Common myeloid progenitor, CD34-positive (primary cell): ENCODE measurements around the gene PKN2.

Experiments
- CTCF ChIA-PET: fragments of 350-600 bp; sonication (Branson Sonifier 250); formaldehyde crosslinking; loops from one replicate; lab custom pipeline; 2021; ENCODE audit warnings: antibody characterized with exemption; lab: Charles Lee
- POLR2A ChIA-PET: fragments of 350-600 bp; sonication (Branson Sonifier 250); formaldehyde crosslinking; loops from one replicate; lab custom pipeline; 2021; ENCODE audit warnings: antibody characterized with exemption; lab: Charles Lee
- DNase-seq, 3 donors: peaks; one replicate each; pipeline versions ENCODE4 v3.0.0 to v3.0.0-alpha.2; 2013
- H3K27ac ChIP-seq, 2 experiments: 1 replicate in 1 of 2; 2 replicates in 1 of 2; pipeline ENCODE4 v1.7.0; 2013; ENCODE audit warnings: inconsistent platforms in 2 of 2, low read length in 2 of 2, mild to moderate bottlenecking in 2 of 2, low read depth in 1 of 2, moderate library complexity in 1 of 2; ENCODE audit not compliant: severe bottlenecking in 2 of 2, insufficient read depth in 1 of 2, poor library complexity in 1 of 2
- H3K27me3 ChIP-seq, 5 experiments: replicated peaks in 2 of 5; 1 replicate in 3 of 5; 2 replicates in 2 of 5; pipeline versions ENCODE4 v1.6.1 to v1.7.0; 2013; ENCODE audit warnings: low read length in 4 of 5, mild to moderate bottlenecking in 2 of 5, moderate library complexity in 2 of 5, inconsistent platforms in 1 of 5; ENCODE audit not compliant: insufficient read depth in 5 of 5, control insufficient read depth in 4 of 5
- H3K36me3 ChIP-seq, 4 experiments: 1 replicate in 2 of 4; 2 replicates in 2 of 4; pipeline versions ENCODE4 v1.6.1 to v1.7.0; 2013; ENCODE audit warnings: low read length in 3 of 4, control low read depth in 1 of 4, mild to moderate bottlenecking in 1 of 4; ENCODE audit not compliant: control insufficient read depth in 4 of 4, insufficient read depth in 4 of 4
- H3K4me1 ChIP-seq, 4 experiments: 1 replicate in 3 of 4; 2 replicates in 1 of 4; pipeline versions ENCODE4 v1.6.1 to v1.7.1; 2013; ENCODE audit warnings: low read length in 3 of 4, mild to moderate bottlenecking in 3 of 4, control low read depth in 1 of 4, inconsistent platforms in 1 of 4, moderate library complexity in 1 of 4; ENCODE audit not compliant: control insufficient read depth in 4 of 4, insufficient read depth in 4 of 4; ENCODE audit errors: control extremely low read depth in 1 of 4
- H3K4me3 ChIP-seq, 7 experiments: 1 replicate in 4 of 7; 2 replicates in 3 of 7; pipeline versions ENCODE4 v1.5.1 to v1.7.0; 2013; ENCODE audit warnings: mild to moderate bottlenecking in 7 of 7, low read length in 6 of 7, moderate library complexity in 6 of 7, inconsistent platforms in 2 of 7, low read depth in 2 of 7, control low read depth in 1 of 7; ENCODE audit not compliant: insufficient read depth in 4 of 7, control insufficient read depth in 1 of 7; ENCODE audit errors: extremely low read depth in 1 of 7
- H3K9me3 ChIP-seq, 5 experiments: 1 replicate in 4 of 5; 2 replicates in 1 of 5; pipeline versions ENCODE4 v1.6.1 to v1.7.1; 2013; ENCODE audit warnings: low read length in 4 of 5, mild to moderate bottlenecking in 2 of 5, inconsistent platforms in 1 of 5, low read depth in 1 of 5, moderate library complexity in 1 of 5; ENCODE audit not compliant: control insufficient read depth in 4 of 5, insufficient read depth in 2 of 5; ENCODE audit errors: control extremely low read depth in 1 of 5
- WGBS: methylation state at CpG from one replicate; pipeline ENCODE4 v1.1.5; 2013; ENCODE audit not compliant: insufficient coverage; 5-methylcytosine and 5-hydroxymethylcytosine counted together

The PKN2 gene

GRCh38 chr1:88695781-88696180 lies 11.7 kb downstream of the PKN2 start:
- peaks cover 4 to 18% (median 9%) of the 10 kb centered on the region in 4 experiments for H3K36me3 ChIP-seq
- POLR2A ChIA-PET: no interaction called here
- no peaks in the 10 kb centered on the region for H3K9me3 ChIP-seq
- 86% methylated on average over 1 of the region's 3 CpGs for WGBS
- no peak for DNase-seq
- CTCF ChIA-PET: interaction anchor here (1.2 to 1.6 kb wide), 2 partner anchors 11 to 12 kb away, joined by 5 to 8 read pairs; partner anchors contain the start of gene PKN2
- no peak overlapping the region for H3K27ac ChIP-seq
- no peak overlapping the region for H3K4me3 ChIP-seq
- H3K4me1 ChIP-seq: peaks cover 2 to 15% (median 8%) of the 10 kb centered on the region in 4 experiments
- no peaks in the 10 kb centered on the region for H3K27me3 ChIP-seq

GRCh38 chr1:88697503-88697902 lies 13.4 kb downstream of the PKN2 start:
- no peak overlapping the region for H3K27ac ChIP-seq
- ChIA-PET CTCF (interaction anchor here (1.1 to 2.3 kb wide), 3 partner anchors 9 to 41 kb away, joined by 3 to 15 read pairs (median 6); no protein-coding TSS in a partner anchor), POLR2A (interaction anchor here (1.6 kb wide), 1 partner anchor 12 kb away, joined by 5 read pairs; no protein-coding TSS in a partner anchor)
- no peak overlapping the region for H3K4me3 ChIP-seq
- H3K9me3 ChIP-seq: no peaks in the 10 kb centered on the region
- H3K27me3 ChIP-seq: no peaks in the 10 kb centered on the region
- H3K36me3 ChIP-seq: peaks cover 4 to 13% (median 8%) of the 10 kb centered on the region in 4 experiments
- no peak for DNase-seq
- peaks cover 6 to 26% (median 20%) of the 10 kb centered on the region in 4 experiments for H3K4me1 ChIP-seq

- H3K36me3 ChIP-seq: peaks cover 4 to 12% (median 8%) of the 10 kb centered on the region in 4 experiments
- no CpG with 5 or more reads among the region's 2 CpGs for WGBS
- ChIA-PET CTCF (interaction anchor here (1.1 to 2.3 kb wide), 3 partner anchors 10 to 41 kb away, joined by 3 to 15 read pairs (median 6); no protein-coding TSS in a partner anchor), POLR2A (interaction anchor here (1.6 kb wide), 1 partner anchor 13 kb away, joined by 5 read pairs; no protein-coding TSS in a partner anchor)
- no peak overlapping the region for H3K27ac ChIP-seq
- no peak overlapping the region for H3K4me3 ChIP-seq
- no peaks in the 10 kb centered on the region for H3K27me3 ChIP-seq
- DNase-seq: peak in 1 of 3 donors; percentile 22
- no peaks in the 10 kb centered on the region for H3K9me3 ChIP-seq
- peaks cover 6 to 28% (median 20%) of the 10 kb centered on the region in 4 experiments for H3K4me1 ChIP-seq
Measured at GRCh38 chr1:88698140-88698539, 14.1 kb downstream of the PKN2 start.

- Histone ChIP-seq H3K27me3 (no peaks in the 10 kb centered on the region), H3K36me3 (peaks cover 0 to 6% (median 4%) of the 10 kb centered on the region in 4 experiments), H3K9me3 (no peaks in the 10 kb centered on the region), H3K27ac (no peak overlapping the region), H3K4me3 (no peak overlapping the region), H3K4me1 (peaks cover 6 to 28% (median 20%) of the 10 kb centered on the region in 4 experiments)
- ChIA-PET CTCF (interaction anchor here (1.7 to 2.3 kb wide), 2 partner anchors 11 to 13 kb away, joined by 6 to 15 read pairs; no protein-coding TSS in a partner anchor), POLR2A (interaction anchor here (0.6 to 1.6 kb wide), 2 partner anchors 14 to 118 kb away, joined by 3 to 5 read pairs; no protein-coding TSS in a partner anchor)
- WGBS: no CpG with 5 or more reads among the region's 2 CpGs
- DNase-seq: peak in 2 of 3 donors; percentile 13 to 14
Measured at GRCh38 chr1:88698764-88699163, 14.7 kb downstream of the PKN2 start.

- Histone ChIP-seq H3K4me1 (peaks cover 6 to 28% (median 20%) of the 10 kb centered on the region in 4 experiments), H3K27ac (peak overlapping the region in 1 of 2 experiments; percentile 66), H3K36me3 (peaks cover 0 to 2% (median under 1%) of the 10 kb centered on the region in 4 experiments), H3K9me3 (no peaks in the 10 kb centered on the region), H3K27me3 (no peaks in the 10 kb centered on the region), H3K4me3 (no peak overlapping the region)
- ChIA-PET POLR2A (no interaction called here), CTCF (interaction anchor here (0.7 to 0.8 kb wide), 2 partner anchors 17 to 82 kb away, joined by 4 to 7 read pairs; partner anchors contain the start of gene PKN2)
- peak in 2 of 3 donors; percentile 19 to 41 for DNase-seq
- 92% methylated on average over 5 of the region's 5 CpGs for WGBS
Measured at GRCh38 chr1:88700425-88701013, 16.4 kb downstream of the PKN2 start.

GRCh38 chr1:88701275-88701674 lies 17.2 kb downstream of the PKN2 start:
- H3K9me3 ChIP-seq: peaks cover 0 to 2% (median 0%) of the 10 kb centered on the region in 5 experiments
- peaks cover 0 to 6% (median under 1%) of the 10 kb centered on the region in 4 experiments for H3K36me3 ChIP-seq
- peak; percentile 52 to 85 (median 78) for DNase-seq
- H3K27me3 ChIP-seq: no peaks in the 10 kb centered on the region
- peak overlapping the region in 1 of 2 experiments; percentile 66 for H3K27ac ChIP-seq
- peaks cover 6 to 28% (median 20%) of the 10 kb centered on the region in 4 experiments for H3K4me1 ChIP-seq
- CTCF ChIA-PET: interaction anchor here (0.7 to 0.9 kb wide), 4 partner anchors 17 to 81 kb away, joined by 3 to 7 read pairs (median 4); partner anchors contain the start of gene PKN2
- POLR2A ChIA-PET: interaction anchor here (1.7 kb wide), 1 partner anchor 17 kb away, joined by 7 read pairs; the partner anchor contains the start of gene PKN2
- WGBS: 0% methylated on average over 1 of the region's 2 CpGs
- peak overlapping the region in 4 of 7 experiments; percentile 16 to 52 (median 36) for H3K4me3 ChIP-seq
